Fibroblast of the aortic adventitia (primary cell): Measurements from ENCODE around the gene IMPA2. TPM values are rescaled to one million over a fixed set of nuclear protein-coding genes. Genes with fewer than 3 reads are reported as not detected.

Source experiments
- DNase-seq: peaks from one replicate; pipeline ENCODE4 v3.0.0-alpha.2; 2010; ENCODE audit warnings: low read depth
- H3K4me3 ChIP-seq: 2 replicates; pipeline ENCODE4 v1.5.1; 2011; ENCODE audit warnings: low read depth, mild to moderate bottlenecking, control low read depth, low read length, moderate library complexity
- CTCF ChIP-seq: IDR thresholded peaks from 2 replicates; pipeline ENCODE4 v1.5.1; 2011; ENCODE audit warnings: mild to moderate bottlenecking, low read length, control low read depth, inconsistent platforms; ENCODE audit not compliant: insufficient read depth
- total RNA-seq: library from RNA; depleted of rRNA; stranded (reverse); fragments of >200 nt; gene quantifications from 2 replicates; pipeline ENCODE4 v1.2.3, GENCODE V29; 2012; ENCODE audit warnings: low replicate concordance

Gene IMPA2
- total RNA-seq, 1 donor: 14.1 TPM

GRCh38 chr18:12012697-12013096 is 31.4 kb downstream of the IMPA2 start:
- no peak for TF ChIP-seq CTCF
- no peak for DNase-seq
- H3K4me3 ChIP-seq: no peak overlapping the region

DNA sequence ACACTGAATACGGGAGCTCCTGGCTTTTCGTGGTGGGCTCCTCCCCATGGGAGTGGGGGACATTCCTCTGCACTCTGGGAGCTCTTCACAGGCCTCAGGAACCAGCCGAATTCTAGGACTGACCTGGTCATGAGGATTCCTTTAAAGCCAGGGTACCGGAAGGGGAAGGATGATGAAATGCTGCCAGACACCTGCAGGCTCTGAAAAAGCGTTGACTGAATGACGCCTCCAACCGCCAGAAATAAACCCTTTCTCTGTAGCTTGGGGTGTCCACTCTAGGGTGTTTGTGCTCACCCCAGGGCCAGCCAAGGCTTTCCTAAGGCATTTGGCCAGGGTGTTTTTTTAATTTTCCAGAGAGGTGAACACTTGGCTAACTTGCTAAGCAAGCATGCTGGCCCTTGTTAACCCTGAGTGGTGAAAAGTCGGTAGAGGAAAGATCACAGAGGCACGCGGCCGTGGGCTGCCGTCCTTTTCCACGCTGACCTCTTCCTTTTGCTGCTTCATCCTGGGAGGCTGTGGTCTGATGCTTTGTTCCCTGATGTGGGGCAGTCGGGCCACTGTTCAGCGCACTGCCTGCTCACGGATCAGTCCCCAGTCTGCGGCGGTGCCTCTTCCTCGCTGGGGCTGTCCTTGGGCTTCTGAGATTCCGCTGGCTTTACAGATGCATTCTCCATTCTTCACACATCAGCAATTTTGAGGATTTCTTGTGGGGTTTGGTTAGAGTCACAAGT is 32.0 kb downstream of the IMPA2 start:
- H3K4me3 ChIP-seq: no peak overlapping the region
- no peak for TF ChIP-seq CTCF
- no peak for DNase-seq

DNA sequence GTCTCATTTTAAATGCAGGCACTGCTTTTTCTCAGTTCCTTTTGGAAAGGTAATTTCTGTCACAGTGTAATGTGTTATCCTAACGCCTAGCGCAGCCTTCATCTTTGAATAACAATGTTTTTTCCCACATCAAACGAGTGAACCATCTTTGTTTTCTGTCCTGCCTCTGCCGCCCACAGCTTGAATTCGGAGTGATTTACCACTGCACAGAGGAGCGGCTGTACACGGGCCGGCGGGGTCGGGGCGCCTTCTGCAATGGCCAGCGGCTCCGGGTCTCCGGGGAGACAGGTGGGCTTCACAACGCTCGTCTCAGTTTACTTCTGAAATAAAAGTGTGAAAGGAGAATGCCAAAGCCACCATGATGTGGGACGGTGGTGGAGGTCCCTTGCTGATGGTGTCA is 32.8 kb downstream of the IMPA2 start:
- no peak for TF ChIP-seq CTCF
- DNase-seq: no peak
- no peak overlapping the region for H3K4me3 ChIP-seq

DNA sequence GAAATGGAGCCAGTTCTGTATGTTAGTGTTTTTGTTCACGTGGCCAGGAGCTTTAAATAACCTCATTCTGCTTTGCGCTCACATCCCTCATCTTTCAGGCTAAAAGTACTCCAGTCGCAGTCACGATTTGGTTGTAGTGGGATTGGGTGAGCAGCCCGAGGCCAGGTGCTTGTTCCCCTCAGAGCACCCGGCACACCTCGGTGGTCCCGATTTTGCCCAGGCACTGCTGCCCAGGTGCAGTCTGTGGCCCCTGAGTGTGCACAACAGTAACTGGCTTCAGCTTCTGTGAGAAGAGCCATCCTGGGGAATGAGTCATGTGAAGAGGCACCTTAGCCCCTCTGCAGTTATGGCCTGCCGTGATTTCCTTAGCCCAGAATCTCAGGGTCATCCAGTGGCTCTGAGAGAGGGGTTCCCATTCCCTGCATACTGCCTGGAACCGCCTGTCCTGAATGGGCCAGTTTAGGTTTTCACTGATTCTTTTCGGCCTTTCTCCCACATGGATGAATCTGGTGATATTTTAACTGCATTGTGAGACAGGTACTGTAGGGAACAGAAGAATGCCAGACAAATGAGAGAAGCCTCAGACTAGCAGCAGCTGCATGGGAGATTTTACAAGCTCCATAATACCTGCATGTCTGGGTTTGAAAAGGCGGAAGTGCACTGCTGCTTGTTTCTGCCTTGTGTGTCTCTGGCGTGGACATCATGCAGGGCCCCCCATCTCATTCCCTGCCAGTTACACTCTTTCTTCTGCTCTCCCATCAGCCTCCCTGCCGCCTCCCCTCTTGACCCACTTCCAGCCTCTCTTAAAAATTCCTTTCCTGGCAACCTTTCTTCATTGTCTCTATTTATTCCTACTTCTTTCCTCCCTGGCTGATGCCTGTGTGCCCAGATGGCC is 33.5 kb downstream of the IMPA2 start:
- TF ChIP-seq CTCF: no peak
- no peak for DNase-seq
- H3K4me3 ChIP-seq: no peak overlapping the region

DNA sequence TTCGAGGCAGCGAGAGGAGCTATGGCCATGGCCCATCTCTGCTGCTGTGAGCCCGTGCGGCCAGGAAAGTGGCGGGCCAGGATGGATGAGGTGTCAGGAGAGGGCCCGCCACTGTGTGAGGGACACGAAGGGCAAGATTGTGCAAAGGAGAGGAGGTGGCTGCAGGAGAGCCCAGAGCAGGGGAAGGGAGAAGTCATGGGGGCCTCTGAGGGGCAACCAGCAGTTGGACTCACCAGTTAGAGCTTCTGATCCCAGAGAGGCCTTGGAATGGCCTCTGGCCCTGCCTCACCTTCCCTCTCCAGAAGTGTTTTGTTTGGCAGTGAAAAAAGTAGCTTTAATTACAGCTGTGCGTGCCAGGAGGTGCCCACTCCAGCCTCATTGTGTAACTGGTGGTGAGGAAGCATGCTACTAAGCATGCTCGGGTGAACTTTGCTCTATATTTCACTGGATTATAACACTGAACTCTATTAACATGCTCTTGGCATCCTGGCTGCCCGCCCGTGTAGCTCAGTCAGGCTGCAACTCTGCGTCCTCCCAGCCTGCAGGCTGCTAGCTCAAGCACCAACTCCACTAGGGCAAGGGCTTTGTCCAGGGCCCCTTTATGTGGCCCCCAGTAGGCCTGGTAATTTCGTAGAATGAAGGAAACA is 34.2 kb downstream of the IMPA2 start:
- DNase-seq: peak; percentile 7
- no peak for TF ChIP-seq CTCF
- no peak overlapping the region for H3K4me3 ChIP-seq

DNA sequence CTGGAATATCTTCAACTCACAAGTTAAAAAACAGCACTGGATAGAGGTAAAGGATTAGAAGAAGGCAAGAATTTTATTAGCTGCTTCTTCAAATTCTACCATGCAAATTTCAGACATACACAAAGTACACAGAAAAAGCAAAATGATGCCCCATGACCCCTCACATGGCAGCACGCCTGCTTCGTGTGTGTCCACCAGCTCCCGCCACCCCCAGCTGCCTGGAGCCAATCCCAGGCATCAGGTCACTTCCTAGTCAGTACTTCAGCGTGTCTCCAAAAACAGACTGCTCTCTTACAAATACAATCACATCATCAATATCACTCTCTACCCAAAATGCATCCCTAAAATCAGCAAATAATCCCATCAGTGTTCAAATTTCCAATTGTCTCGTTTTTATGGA is 35.8 kb downstream of the IMPA2 start:
- TF ChIP-seq CTCF: no peak
- DNase-seq: no peak
- no peak overlapping the region for H3K4me3 ChIP-seq
